Measurements from ENCODE around the gene TMEFF1.

- no peak for TF ChIP-seq CTCF (IDR thresholded peaks at IDR 0.05)
- no peak for TF ChIP-seq POLR2AphosphoS5 (IDR thresholded peaks at IDR 0.05)
- TF ChIP-seq POLR2A (IDR thresholded peaks at IDR 0.05), result no peak
Observed at GRCh38 chr9:100549048-100549447, 76.1 kb downstream of the TMEFF1 start.
